ENCODE results near the gene LRRIQ3. TPM values are rescaled to one million over a fixed set of nuclear protein-coding genes. Genes with fewer than 3 reads are reported as not detected.

Gene LRRIQ3
- total RNA-seq, 1 donor from 2014 or later = 0.21 TPM

DNA sequence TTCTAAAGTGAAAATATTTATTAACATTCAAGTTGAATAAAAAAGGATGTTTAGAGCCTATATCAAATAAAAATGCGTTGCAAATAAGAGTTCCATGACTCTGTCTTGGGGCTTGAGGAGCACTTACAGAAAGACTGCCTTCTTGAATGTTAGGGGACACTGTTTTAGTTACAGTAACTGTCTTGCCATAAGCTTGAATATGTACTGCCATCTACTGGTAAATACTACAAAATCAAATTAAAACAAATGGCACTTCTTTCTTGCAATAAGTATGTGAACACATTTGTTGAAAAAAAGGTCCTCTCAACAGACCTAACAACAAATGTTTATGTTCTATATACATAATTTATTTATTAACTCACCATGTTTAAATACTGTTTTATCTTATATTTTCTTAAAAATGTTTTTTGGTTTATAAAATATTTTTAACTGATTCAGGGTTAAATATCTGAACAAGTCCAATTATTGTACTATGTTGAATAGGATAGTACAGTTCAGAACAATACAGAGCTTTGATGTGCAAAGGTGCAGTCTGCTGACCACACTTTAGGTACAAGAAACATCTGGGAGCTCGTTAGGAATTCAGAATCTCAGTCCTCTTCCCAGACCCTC is 199.5 kb downstream of the LRRIQ3 start:
- H3K27me3 Mint-ChIP-seq (ENCODE audit: unreplicated experiment) = no peaks in the 10 kb centered on the region
- TF ChIP-seq, protein P1, sequence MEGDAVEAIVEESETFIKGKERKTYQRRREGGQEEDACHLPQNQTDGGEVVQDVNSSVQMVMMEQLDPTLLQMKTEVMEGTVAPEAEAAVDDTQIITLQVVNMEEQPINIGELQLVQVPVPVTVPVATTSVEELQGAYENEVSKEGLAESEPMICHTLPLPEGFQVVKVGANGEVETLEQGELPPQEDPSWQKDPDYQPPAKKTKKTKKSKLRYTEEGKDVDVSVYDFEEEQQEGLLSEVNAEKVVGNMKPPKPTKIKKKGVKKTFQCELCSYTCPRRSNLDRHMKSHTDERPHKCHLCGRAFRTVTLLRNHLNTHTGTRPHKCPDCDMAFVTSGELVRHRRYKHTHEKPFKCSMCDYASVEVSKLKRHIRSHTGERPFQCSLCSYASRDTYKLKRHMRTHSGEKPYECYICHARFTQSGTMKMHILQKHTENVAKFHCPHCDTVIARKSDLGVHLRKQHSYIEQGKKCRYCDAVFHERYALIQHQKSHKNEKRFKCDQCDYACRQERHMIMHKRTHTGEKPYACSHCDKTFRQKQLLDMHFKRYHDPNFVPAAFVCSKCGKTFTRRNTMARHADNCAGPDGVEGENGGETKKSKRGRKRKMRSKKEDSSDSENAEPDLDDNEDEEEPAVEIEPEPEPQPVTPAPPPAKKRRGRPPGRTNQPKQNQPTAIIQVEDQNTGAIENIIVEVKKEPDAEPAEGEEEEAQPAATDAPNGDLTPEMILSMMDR (IDR thresholded peaks at IDR 0.05; ENCODE audit: unreplicated experiment) = peak; percentile 65
- DNase-seq (ENCODE audit: low spot score) = no peak

DNA sequence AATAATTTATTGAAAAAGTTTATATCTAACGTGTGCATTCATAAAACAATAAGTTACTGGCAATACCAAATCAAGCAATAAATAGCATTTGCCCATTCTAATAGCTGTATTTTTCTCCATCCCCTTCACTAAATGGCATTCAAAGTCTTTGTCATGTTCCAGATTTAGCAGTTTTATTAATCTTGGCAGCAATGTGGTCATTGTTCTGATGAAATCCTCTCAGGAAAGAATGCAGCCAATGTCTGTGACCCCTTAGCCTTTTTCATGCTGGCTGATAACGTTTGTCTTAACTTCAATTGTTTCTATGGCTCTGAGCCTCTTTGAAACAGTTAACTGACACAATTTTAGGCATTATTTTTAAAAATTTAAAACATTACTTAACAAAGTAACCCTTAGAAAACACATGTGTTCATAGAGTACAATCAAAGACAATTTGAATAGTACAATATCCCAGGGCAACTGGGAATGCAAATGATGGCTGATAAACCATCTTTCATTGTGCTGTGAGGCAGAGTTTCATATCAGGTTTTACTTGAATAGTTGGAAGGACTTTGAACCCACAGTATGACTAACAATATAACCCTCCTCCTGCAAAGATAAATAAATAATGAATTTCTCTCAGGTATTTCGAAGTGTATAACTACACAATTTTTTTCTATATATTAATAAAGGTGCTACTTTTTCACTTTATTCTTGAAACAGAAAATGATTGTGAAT is 217.5 kb downstream of the LRRIQ3 start:
- H3K27me3 Mint-ChIP-seq (ENCODE audit: unreplicated experiment) = no peaks in the 10 kb centered on the region
- TF ChIP-seq, protein P1 (IDR thresholded peaks at IDR 0.05; ENCODE audit: unreplicated experiment) = no peak
- H3K4me1 Mint-ChIP-seq (ENCODE audit: unreplicated experiment) = no peaks in the 10 kb centered on the region
- no peak overlapping the region for H3K4me3 Mint-ChIP-seq (ENCODE audit: unreplicated experiment)
- DNase-seq (ENCODE audit: low spot score) = no peak
- H3K27ac Mint-ChIP-seq (ENCODE audit: unreplicated experiment) = no peak overlapping the region
- no peaks in the 10 kb centered on the region for H3K36me3 Mint-ChIP-seq (ENCODE audit: low read depth, unreplicated experiment)
- H3K9me3 Mint-ChIP-seq (ENCODE audit: unreplicated experiment) = peaks cover 3% of the 10 kb centered on the region

More for the DNA sequence above, 199.5 kb downstream of the LRRIQ3 start:
- H3K36me3 Mint-ChIP-seq (ENCODE audit: low read depth, unreplicated experiment) = no peaks in the 10 kb centered on the region
- no peak overlapping the region for H3K27ac Mint-ChIP-seq (ENCODE audit: unreplicated experiment)
- H3K4me3 Mint-ChIP-seq (ENCODE audit: unreplicated experiment) = no peak overlapping the region
- H3K9me3 Mint-ChIP-seq (ENCODE audit: unreplicated experiment) = no peaks in the 10 kb centered on the region
- no peaks in the 10 kb centered on the region for H3K4me1 Mint-ChIP-seq (ENCODE audit: unreplicated experiment)

DNA sequence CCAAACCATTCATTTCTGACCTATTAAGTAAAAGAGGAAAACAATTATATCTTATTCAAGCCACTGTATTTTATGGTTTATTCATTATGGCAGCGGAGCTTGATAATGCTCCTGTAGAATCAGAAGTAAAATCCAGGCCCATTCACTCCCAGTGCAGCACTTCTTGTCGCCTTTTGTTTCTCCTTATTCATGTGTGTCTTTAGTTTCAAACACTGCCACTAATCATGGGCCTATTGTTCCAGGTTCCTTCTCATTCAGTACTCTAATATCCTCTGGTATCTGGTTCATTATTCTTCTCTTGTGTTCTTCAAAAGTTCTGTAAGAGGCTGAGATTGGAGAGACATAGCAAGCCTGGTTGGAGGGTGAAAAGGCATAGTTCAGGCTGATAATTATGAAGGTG is 218.3 kb downstream of the LRRIQ3 start:
- Mint-ChIP-seq H3K36me3 (ENCODE audit: low read depth, unreplicated experiment) (no peaks in the 10 kb centered on the region), H3K27ac (ENCODE audit: unreplicated experiment) (no peak overlapping the region)
- TF ChIP-seq, protein P1 (IDR thresholded peaks at IDR 0.05; ENCODE audit: unreplicated experiment) = no peak

DNA sequence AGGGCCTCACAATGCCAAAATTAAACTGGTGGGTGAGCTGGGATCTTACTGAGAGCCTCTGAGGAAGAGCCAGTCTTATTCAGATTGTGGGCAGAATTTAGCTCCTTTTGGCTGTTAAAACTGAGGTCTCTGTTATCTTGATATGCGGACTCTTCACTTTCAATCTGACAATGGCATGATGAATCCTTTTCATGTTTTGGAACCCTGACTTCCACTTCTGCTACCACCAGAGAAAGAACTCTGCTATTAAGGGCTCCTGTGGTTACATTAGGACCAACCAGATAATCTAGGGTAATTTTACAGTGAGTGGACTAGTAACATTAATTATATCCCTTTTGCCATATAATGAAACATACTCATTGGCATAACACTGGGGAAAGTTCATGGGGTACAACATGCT is 219.0 kb downstream of the LRRIQ3 start:
- no peaks in the 10 kb centered on the region for H3K4me1 Mint-ChIP-seq (ENCODE audit: unreplicated experiment)
- no peaks in the 10 kb centered on the region for H3K27me3 Mint-ChIP-seq (ENCODE audit: unreplicated experiment)
- H3K4me3 Mint-ChIP-seq (ENCODE audit: unreplicated experiment) = no peak overlapping the region
- DNase-seq (ENCODE audit: low spot score) = no peak
- no peak overlapping the region for H3K27ac Mint-ChIP-seq (ENCODE audit: unreplicated experiment)
- H3K36me3 Mint-ChIP-seq (ENCODE audit: low read depth, unreplicated experiment) = no peaks in the 10 kb centered on the region
- H3K9me3 Mint-ChIP-seq (ENCODE audit: unreplicated experiment) = peaks cover 3% of the 10 kb centered on the region
- TF ChIP-seq, protein P1 (IDR thresholded peaks at IDR 0.05; ENCODE audit: unreplicated experiment) = no peak

More for the DNA sequence above, 218.3 kb downstream of the LRRIQ3 start:
- no peak overlapping the region for H3K4me3 Mint-ChIP-seq (ENCODE audit: unreplicated experiment)
- H3K27me3 Mint-ChIP-seq (ENCODE audit: unreplicated experiment) = no peaks in the 10 kb centered on the region
- DNase-seq (ENCODE audit: low spot score) = no peak
- H3K9me3 Mint-ChIP-seq (ENCODE audit: unreplicated experiment) = peaks cover 3% of the 10 kb centered on the region
- H3K4me1 Mint-ChIP-seq (ENCODE audit: unreplicated experiment) = no peaks in the 10 kb centered on the region

Other genes with a start within 250 kb of the LRRIQ3 start
- 11.7 TPM for gene FPGT, start 66 bp upstream of the LRRIQ3 start, total RNA-seq (ENCODE audit: unreplicated experiment)
- not detected for gene TNNI3K, start 37.2 kb upstream of the LRRIQ3 start, total RNA-seq (ENCODE audit: unreplicated experiment)

All from endothelial cell (in vitro differentiated cells).